Measurements from ENCODE around the gene ARX.

DNA sequence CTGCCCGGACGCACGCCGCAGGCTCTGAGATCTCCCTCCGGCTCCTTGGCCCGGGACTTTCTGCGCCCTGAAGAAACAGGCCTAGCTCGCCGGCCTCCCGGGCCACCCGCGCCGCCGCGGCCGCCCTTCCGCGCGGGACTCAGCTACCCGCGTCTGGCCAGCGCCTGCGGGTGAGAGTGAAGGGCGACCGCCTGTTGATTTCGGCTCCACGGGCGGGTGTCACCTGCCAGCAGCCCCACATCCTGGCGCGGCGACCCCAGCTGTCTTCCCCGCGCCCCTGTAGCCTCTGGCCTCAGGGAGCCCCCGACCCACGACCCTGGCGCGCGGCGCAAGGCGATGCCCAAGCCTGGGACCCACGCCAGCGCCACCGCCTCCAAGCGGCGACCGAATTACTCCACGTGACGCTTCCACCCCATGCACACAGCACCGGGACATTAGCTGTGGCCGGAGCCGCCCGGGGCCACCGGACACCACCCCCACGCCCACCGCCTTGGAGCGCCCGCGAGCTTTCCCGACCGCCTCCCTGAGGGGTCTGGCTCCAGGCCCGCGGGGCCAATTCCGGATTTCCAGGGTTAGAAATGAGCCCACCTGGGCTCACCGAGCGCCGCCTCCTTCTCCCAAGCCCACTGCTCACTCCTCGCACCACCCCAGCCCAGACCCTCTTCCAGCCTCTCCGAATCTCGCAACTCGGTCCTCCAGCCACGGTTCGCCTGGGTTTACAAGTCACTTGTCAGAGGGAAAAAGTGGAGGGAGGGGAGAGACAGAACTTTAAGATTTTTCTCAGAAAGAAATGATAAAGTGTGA is 10.2 kb downstream of the ARX start:
- TF ChIP-seq ZC3H10 (CRISPR knock-in tag; IDR thresholded peaks at IDR 0.05) (no peak), ZNF565 (CRISPR knock-in tag; conservative IDR thresholded peaks at IDR 0.05; ENCODE audit: low read depth) (no peak), BACH2 (CRISPR knock-in tag; IDR thresholded peaks at IDR 0.05; ENCODE audit: borderline replicate concordance) (no peak), ZFP30 (CRISPR knock-in tag; IDR thresholded peaks at IDR 0.05) (no peak), ARNTL (CRISPR knock-in tag; IDR thresholded peaks at IDR 0.05; ENCODE audit: borderline replicate concordance, low read depth) (no peak), RARB (CRISPR knock-in tag; IDR thresholded peaks at IDR 0.05) (no peak), GLIS3 (CRISPR knock-in tag; IDR thresholded peaks at IDR 0.05) (no peak), ZNF70 (CRISPR knock-in tag; IDR thresholded peaks at IDR 0.05) (no peak), ZFP3 (CRISPR knock-in tag; IDR thresholded peaks at IDR 0.05) (no peak)
- TF ChIP-seq, protein P1, sequence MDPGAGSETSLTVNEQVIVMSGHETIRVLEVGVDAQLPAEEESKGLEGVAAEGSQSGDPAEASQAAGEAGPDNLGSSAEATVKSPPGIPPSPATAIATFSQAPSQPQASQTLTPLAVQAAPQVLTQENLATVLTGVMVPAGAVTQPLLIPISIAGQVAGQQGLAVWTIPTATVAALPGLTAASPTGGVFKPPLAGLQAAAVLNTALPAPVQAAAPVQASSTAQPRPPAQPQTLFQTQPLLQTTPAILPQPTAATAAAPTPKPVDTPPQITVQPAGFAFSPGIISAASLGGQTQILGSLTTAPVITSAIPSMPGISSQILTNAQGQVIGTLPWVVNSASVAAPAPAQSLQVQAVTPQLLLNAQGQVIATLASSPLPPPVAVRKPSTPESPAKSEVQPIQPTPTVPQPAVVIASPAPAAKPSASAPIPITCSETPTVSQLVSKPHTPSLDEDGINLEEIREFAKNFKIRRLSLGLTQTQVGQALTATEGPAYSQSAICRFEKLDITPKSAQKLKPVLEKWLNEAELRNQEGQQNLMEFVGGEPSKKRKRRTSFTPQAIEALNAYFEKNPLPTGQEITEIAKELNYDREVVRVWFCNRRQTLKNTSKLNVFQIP (CRISPR knock-in tag; IDR thresholded peaks at IDR 0.05; ENCODE audit: borderline replicate concordance, low read depth) = no peak
- TF ChIP-seq, protein P2, sequence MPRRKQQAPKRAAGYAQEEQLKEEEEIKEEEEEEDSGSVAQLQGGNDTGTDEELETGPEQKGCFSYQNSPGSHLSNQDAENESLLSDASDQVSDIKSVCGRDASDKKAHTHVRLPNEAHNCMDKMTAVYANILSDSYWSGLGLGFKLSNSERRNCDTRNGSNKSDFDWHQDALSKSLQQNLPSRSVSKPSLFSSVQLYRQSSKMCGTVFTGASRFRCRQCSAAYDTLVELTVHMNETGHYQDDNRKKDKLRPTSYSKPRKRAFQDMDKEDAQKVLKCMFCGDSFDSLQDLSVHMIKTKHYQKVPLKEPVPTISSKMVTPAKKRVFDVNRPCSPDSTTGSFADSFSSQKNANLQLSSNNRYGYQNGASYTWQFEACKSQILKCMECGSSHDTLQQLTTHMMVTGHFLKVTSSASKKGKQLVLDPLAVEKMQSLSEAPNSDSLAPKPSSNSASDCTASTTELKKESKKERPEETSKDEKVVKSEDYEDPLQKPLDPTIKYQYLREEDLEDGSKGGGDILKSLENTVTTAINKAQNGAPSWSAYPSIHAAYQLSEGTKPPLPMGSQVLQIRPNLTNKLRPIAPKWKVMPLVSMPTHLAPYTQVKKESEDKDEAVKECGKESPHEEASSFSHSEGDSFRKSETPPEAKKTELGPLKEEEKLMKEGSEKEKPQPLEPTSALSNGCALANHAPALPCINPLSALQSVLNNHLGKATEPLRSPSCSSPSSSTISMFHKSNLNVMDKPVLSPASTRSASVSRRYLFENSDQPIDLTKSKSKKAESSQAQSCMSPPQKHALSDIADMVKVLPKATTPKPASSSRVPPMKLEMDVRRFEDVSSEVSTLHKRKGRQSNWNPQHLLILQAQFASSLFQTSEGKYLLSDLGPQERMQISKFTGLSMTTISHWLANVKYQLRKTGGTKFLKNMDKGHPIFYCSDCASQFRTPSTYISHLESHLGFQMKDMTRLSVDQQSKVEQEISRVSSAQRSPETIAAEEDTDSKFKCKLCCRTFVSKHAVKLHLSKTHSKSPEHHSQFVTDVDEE (CRISPR knock-in tag; IDR thresholded peaks at IDR 0.05) = no peak
- TF ChIP-seq, protein P3, sequence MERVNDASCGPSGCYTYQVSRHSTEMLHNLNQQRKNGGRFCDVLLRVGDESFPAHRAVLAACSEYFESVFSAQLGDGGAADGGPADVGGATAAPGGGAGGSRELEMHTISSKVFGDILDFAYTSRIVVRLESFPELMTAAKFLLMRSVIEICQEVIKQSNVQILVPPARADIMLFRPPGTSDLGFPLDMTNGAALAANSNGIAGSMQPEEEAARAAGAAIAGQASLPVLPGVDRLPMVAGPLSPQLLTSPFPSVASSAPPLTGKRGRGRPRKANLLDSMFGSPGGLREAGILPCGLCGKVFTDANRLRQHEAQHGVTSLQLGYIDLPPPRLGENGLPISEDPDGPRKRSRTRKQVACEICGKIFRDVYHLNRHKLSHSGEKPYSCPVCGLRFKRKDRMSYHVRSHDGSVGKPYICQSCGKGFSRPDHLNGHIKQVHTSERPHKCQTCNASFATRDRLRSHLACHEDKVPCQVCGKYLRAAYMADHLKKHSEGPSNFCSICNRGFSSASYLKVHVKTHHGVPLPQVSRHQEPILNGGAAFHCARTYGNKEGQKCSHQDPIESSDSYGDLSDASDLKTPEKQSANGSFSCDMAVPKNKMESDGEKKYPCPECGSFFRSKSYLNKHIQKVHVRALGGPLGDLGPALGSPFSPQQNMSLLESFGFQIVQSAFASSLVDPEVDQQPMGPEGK (CRISPR knock-in tag; IDR thresholded peaks at IDR 0.05; ENCODE audit: borderline replicate concordance) = no peak
